Measurements from ENCODE around the gene KRTAP9-1.
"Not testable (repeated sequence)": the region's sequence is repeated elsewhere in the genome, so short reads cannot be mapped to it uniquely, and the experiment has no call there.

KRTAP9-1 gene

DNA sequence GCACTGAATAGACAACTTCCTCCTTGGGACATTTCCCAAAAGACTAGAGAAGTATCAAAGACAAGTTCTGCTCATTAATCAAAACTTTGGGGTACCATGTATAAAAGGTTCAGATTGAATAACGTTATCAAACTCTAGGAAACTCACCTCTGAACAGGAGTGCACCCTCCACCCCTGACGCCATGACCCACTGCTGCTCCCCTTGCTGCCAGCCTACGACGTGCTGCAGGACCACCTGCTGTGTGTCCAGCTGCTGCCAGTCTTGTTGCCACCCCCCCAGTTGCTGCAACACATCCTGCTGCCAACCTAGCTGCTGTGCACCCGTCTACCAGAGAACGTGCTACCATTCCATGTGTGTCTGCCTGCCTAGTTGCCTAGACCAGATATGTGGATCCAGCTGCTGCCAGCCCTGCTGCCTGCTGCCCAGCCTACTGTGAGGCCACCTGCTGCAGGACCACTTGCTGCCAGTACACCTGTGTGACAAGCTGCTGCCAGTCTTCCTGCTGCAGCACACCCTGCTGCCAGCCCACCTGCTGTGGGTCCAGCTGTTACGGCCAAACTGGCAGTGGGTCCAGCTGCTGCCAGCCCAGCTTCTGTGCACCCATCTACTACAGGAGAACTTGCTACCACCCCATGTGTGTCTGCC is 23.0 kb downstream of the KRTAP9-1 start:
- Histone ChIP-seq H3K36me3 (ENCODE audit: insufficient read depth, low read length) (no peaks in the 10 kb centered on the region), H3K9me3 (ENCODE audit: control insufficient read depth, insufficient read depth, low read length) (no peaks in the 10 kb centered on the region), H3K9ac (ENCODE audit: low read depth, low read length) (no peak overlapping the region), H3K4me1 (ENCODE audit: insufficient read depth, low read length) (no peaks in the 10 kb centered on the region)

DNA sequence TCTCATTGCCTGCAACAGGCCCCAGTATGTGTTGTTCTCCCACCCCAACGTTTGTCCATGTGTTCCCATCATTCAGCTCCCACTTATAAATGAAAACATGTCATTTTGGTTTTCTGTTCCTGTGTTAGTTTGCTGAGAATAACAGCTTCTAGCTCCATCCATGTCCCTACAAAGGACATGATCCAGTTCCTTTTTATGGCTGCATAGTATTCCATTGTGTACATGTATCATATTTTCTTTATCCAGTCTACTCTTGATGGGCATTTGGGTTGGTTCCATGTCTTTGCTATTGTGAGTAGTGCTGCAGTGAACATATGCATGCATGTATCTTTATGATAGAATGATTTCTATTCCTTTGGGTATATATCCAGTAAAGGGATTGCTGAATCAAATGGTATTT is 26.0 kb downstream of the KRTAP9-1 start:
- Histone ChIP-seq H3K9me3 (ENCODE audit: control insufficient read depth, insufficient read depth, low read length) (no peaks in the 10 kb centered on the region), H3K9ac (ENCODE audit: low read depth, low read length) (no peak overlapping the region), H3K4me1 (ENCODE audit: insufficient read depth, low read length) (no peaks in the 10 kb centered on the region), H3K36me3 (ENCODE audit: insufficient read depth, low read length) (no peaks in the 10 kb centered on the region)

DNA sequence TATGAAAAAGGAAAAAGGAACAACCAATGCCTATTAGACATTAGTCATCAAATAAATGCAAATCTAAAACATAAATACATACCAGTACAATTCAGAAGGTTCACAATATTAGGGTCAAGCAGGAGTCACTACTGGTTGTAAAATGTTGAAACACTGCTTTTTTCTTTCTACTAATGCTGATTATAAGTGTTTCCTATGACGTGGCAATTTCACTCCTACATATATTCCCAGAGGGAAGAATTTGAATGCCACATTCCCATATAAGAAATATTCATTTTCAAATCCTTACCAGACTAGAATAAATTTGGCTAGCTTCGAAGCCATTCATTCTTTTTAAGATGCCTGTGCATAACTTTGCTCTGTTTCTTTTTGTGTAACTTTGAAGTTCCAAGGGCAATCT is 34.1 kb downstream of the KRTAP9-1 start:
- no peaks in the 10 kb centered on the region for H3K4me1 ChIP-seq (ENCODE audit: insufficient read depth, low read length)

DNA sequence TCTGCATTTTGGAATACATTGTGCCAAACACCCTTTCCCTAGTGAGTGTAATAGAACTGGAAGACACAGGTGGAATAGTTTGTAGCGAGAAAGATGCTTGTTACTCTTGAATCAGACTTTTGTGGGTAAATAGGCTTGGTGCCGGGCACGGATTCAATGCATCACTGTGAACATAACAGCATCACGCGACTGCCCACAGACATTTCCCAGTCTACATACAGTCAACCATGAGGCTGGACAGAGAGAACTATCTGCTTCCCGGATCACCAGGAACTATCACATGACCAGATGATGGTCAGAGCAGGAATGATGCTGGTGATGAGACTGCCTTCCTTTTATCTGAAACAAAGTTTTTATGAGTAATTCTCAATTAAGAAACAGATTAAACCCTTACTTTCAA is 36.4 kb downstream of the KRTAP9-1 start:
- Histone ChIP-seq H3K4me1 (ENCODE audit: insufficient read depth, low read length) (no peaks in the 10 kb centered on the region), H3K9ac (ENCODE audit: low read depth, low read length) (no peak overlapping the region), H3K9me3 (ENCODE audit: control insufficient read depth, insufficient read depth, low read length) (no peaks in the 10 kb centered on the region), H3K36me3 (ENCODE audit: insufficient read depth, low read length) (no peaks in the 10 kb centered on the region)

More for the DNA sequence above, 34.1 kb downstream of the KRTAP9-1 start:
- no peaks in the 10 kb centered on the region for H3K9me3 ChIP-seq (ENCODE audit: control insufficient read depth, insufficient read depth, low read length)
- no peaks in the 10 kb centered on the region for H3K36me3 ChIP-seq (ENCODE audit: insufficient read depth, low read length)
- no peak overlapping the region for H3K9ac ChIP-seq (ENCODE audit: low read depth, low read length)

DNA sequence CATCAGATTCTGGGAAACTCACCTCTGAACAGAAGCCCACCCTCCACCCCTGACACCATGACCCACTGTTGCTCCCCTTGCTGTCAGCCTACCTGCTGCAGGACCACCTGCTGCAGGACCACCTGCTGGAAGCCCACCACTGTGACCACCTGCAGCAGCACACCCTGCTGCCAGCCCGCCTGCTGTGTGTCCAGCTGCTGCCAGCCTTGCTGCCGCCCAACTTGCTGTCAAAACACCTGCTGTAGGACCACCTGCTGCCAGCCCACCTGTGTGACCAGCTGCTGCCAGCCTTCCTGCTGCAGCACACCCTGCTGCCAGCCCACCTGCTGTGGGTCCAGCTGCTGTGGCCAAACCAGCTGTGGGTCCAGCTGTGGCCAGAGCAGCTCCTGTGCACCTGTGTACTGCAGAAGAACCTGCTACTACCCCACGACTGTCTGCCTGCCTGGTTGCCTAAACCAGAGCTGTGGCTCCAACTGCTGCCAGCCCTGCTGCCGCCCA is 37.0 kb downstream of the KRTAP9-1 start, which contains the start of gene KRTAP9-2:
Gene KRTAP9-2 (plus strand): TSS at position 51 of the 498 bp plus-strand sequence. CDS start 7 bp downstream, at position 58.
- not testable (repeated sequence) for H3K36me3 ChIP-seq (ENCODE audit: insufficient read depth, low read length); H3K9me3 ChIP-seq (ENCODE audit: control insufficient read depth, insufficient read depth, low read length); H3K4me1 ChIP-seq (ENCODE audit: insufficient read depth, low read length); H3K9ac ChIP-seq (ENCODE audit: low read depth, low read length)

DNA sequence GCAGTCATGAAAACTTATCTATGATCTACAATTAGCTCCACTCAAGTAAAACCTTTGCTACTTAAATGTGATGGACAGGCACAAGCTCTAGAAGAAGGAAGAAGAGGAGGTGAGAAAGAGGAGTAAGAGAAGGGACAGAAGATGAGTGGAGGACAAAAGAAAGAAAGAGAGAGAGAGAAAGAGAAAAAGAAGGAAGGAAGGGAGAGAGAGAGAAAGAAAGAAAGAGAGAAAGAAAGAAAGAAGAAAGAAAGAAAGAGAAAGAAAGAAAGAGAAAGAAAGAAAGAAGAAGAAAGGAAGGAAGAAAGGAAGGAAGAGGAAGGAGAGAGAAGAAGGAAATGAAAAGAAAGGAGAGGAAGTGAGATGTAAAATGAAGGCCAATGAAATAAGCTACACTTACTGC is 40.4 kb downstream of the KRTAP9-1 start:
- Histone ChIP-seq H3K36me3 (ENCODE audit: insufficient read depth, low read length) (no peaks in the 10 kb centered on the region), H3K9ac (ENCODE audit: low read depth, low read length) (no peak overlapping the region), H3K9me3 (ENCODE audit: control insufficient read depth, insufficient read depth, low read length) (no peaks in the 10 kb centered on the region), H3K4me1 (ENCODE audit: insufficient read depth, low read length) (no peaks in the 10 kb centered on the region)

DNA sequence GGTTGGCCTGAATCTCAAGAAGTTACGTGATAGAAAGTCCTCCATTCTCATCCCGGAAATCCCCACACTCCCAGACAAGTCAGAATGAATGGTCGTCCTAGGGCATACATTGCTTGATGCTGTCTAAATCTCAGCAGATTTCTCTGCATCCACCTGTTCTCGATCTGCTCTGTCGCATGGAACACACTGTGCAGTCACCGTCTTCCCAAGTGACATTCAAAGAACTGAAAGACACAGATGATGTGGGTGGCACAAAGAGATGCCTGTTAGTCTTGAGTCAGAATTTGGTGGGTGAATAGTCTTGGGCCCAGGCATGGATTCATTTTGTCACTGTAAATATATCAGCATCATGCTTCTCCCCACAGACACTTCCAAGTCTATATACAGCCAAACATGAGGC is 42.0 kb downstream of the KRTAP9-1 start:
- no peak overlapping the region for H3K9ac ChIP-seq (ENCODE audit: low read depth, low read length)

DNA sequence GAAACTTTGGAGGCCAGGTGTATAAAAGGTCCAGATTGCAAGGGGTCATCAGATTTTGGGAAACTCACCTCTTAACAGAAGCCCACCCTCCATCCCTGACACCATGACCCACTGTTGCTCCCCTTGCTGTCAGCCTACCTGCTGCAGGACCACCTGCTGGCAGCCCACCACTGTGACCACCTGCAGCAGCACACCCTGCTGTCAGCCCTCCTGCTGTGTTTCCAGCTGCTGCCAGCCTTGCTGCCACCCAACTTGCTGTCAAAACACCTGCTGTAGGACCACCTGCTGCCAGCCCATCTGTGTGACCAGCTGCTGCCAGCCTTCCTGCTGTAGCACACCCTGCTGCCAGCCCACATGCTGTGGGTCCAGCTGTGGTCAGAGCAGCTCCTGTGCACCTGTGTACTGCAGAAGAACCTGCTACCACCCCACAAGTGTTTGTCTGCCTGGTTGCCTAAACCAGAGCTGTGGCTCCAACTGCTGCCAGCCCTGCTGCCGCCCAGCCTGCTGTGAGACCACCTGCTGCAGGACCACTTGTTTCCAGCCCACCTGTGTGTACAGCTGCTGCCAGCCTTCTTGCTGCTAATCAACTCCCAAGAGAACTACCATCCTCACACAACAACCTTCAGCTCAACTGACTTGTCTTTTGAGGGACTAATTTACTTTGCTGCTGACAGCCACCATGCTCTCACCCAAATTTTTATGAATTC is 42.9 kb downstream of the KRTAP9-1 start, which contains the start of gene KRTAP9-3:
Gene KRTAP9-3 (plus strand): TSS at position 51 of the 707 bp plus-strand sequence. CDS start 53 bp downstream, at position 104.
- H3K9ac ChIP-seq (ENCODE audit: low read depth, low read length); H3K9me3 ChIP-seq (ENCODE audit: control insufficient read depth, insufficient read depth, low read length); H3K4me1 ChIP-seq (ENCODE audit: insufficient read depth, low read length); H3K36me3 ChIP-seq (ENCODE audit: insufficient read depth, low read length): not testable (repeated sequence)

More for the DNA sequence above, 42.0 kb downstream of the KRTAP9-1 start:
- no peaks in the 10 kb centered on the region for H3K9me3 ChIP-seq (ENCODE audit: control insufficient read depth, insufficient read depth, low read length)
- no peaks in the 10 kb centered on the region for H3K36me3 ChIP-seq (ENCODE audit: insufficient read depth, low read length)
- no peaks in the 10 kb centered on the region for H3K4me1 ChIP-seq (ENCODE audit: insufficient read depth, low read length)

DNA sequence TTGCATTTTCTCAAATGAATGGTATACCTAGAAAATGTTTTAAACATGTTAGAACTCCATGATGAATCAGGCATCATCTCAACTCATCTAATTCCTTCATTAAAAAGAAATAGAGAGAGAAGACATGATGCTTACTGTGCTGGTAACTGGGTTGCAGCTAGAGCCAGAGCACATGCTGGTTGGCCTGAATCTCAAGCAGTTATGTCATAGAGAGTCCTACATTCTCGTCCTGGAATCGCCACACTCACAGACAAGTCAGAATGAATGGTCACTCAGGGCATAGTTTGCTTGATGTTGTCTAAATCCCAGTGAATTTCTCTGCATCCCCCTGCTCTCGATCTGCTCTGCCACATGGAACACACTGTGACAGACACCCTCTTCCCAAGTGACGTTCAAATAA is 47.4 kb downstream of the KRTAP9-1 start:
- H3K9ac ChIP-seq (ENCODE audit: low read depth, low read length); H3K9me3 ChIP-seq (ENCODE audit: control insufficient read depth, insufficient read depth, low read length); H3K4me1 ChIP-seq (ENCODE audit: insufficient read depth, low read length); H3K36me3 ChIP-seq (ENCODE audit: insufficient read depth, low read length): not testable (repeated sequence)

DNA sequence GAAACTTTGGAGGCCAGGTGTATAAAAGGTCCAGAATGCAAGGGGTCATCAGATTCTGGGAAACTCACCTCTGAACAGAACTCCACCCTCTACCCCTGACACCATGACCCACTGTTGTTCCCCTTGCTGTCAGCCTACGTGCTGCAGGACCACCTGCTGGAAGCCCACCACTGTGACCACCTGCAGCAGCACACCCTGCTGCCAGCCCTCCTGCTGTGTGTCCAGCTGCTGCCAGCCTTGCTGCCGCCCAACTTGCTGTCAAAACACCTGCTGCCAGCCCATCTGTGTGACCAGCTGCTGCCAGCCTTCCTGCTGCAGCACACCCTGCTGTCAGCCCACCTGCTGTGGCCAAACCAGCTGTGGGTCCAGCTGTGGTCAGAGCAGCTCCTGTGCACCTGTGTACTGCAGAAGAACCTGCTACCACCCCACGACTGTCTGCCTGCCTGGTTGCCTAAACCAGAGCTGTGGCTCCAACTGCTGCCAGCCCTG is 48.3 kb downstream of the KRTAP9-1 start, which contains the start of gene KRTAP9-8:
Gene KRTAP9-8 (plus strand): TSS at position 51 of the 489 bp plus-strand sequence. CDS start 53 bp downstream, at position 104.
- not testable (repeated sequence) for H3K4me1 ChIP-seq (ENCODE audit: insufficient read depth, low read length); H3K36me3 ChIP-seq (ENCODE audit: insufficient read depth, low read length); H3K9me3 ChIP-seq (ENCODE audit: control insufficient read depth, insufficient read depth, low read length); H3K9ac ChIP-seq (ENCODE audit: low read depth, low read length)
